ENCODE data around the gene CKAP2L.

Gene CKAP2L
- 1.9 to 4.9 reads per million in 2 donors for total RNA-seq

GRCh38 chr2:112764071-112765044 lies at the start of gene CKAP2L:
Gene CKAP2L (minus strand): TSS chr2:112764609. CDS start chr2:112764598, 11 bp downstream.
- DNase-seq = peak; percentile 86 to 99 (median 94)

GRCh38 chr2:112813280-112813966 lies 49.0 kb upstream of the CKAP2L start:
- no peak for DNase-seq

- no peak for DNase-seq
Measured at GRCh38 chr2:112812318-112813267, 48.2 kb upstream of the CKAP2L start.

- no peak for DNase-seq
Measured at GRCh38 chr2:112811841-112812306, 47.5 kb upstream of the CKAP2L start.

GRCh38 chr2:112811276-112811831 lies 46.9 kb upstream of the CKAP2L start:
- DNase-seq = no peak

- DNase-seq = no peak
Measured at GRCh38 chr2:112809112-112809511, 44.7 kb upstream of the CKAP2L start.

GRCh38 chr2:112807233-112807807 lies 42.9 kb upstream of the CKAP2L start:
- DNase-seq = no peak

- no peak for DNase-seq
Measured at GRCh38 chr2:112805542-112805941, 41.1 kb upstream of the CKAP2L start.

- DNase-seq = peak in 1 of 5 experiments; percentile 48
Measured at GRCh38 chr2:112803691-112804521, 39.5 kb upstream of the CKAP2L start.

GRCh38 chr2:112800881-112801583 lies 36.6 kb upstream of the CKAP2L start:
- no peak for DNase-seq

- DNase-seq = no peak
Measured at GRCh38 chr2:112798979-112799975, 34.9 kb upstream of the CKAP2L start.

GRCh38 chr2:112796486-112796885 lies 32.1 kb upstream of the CKAP2L start:
- no peak for DNase-seq

- no peak for DNase-seq
Measured at GRCh38 chr2:112795774-112796173, 31.4 kb upstream of the CKAP2L start.

GRCh38 chr2:112794841-112795240 lies 30.4 kb upstream of the CKAP2L start:
- no peak for DNase-seq

GRCh38 chr2:112794131-112794733 lies 29.8 kb upstream of the CKAP2L start:
- DNase-seq = peak in 1 of 5 experiments; percentile 86

- peak in 1 of 5 experiments; percentile 44 for DNase-seq
Measured at GRCh38 chr2:112793449-112793978, 29.1 kb upstream of the CKAP2L start.

GRCh38 chr2:112792419-112792818 lies 28.0 kb upstream of the CKAP2L start:
- DNase-seq = no peak

GRCh38 chr2:112791693-112792230 lies 27.4 kb upstream of the CKAP2L start:
- DNase-seq = no peak
